ENCODE data around the gene ID1.
A peak's percentile ranks its signal among the peaks of the same experiment; 100 is the strongest.

ID1 gene

GRCh38 chr20:31605902-31606803, 1.1 kb downstream of the ID1 start:
- Histone ChIP-seq H2AK5ac (ENCODE audit: low read depth, low read length) (peak overlapping the region; percentile 73), H3K79me1 (ENCODE audit: low read depth, low read length) (no peaks in the 10 kb centered on the region), H3K4ac (ENCODE audit: low read length) (no peak overlapping the region), H3K27ac (replicated peaks; ENCODE audit: low read length) (no peak overlapping the region), H3K9me3 (replicated peaks in 1 of 2; ENCODE audit: control insufficient read depth in 2 of 2, insufficient read depth in 1 of 2, low read depth in 1 of 2, low read length in 2 of 2) (no peaks in the 10 kb centered on the region), H3K9ac (ENCODE audit: low read depth, low read length, poor library complexity) (peak overlapping the region; percentile 99), H2BK120ac (ENCODE audit: low read depth, low read length) (no peak overlapping the region), H2AFZ (ENCODE audit: low read length) (peak overlapping the region; percentile 88), H3K23ac (ENCODE audit: low read depth, low read length, poor library complexity) (peak overlapping the region; percentile 98), H3K4me3 (ENCODE audit: low read length in 2 of 2) (peak overlapping the region; percentile 62 to 98), H3K4me1 (ENCODE audit: control insufficient read depth in 2 of 2, insufficient read depth in 1 of 2, low read depth in 1 of 2, low read length in 2 of 2) (peaks cover 23 to 40% of the 10 kb centered on the region in 2 donors), H3K18ac (ENCODE audit: low read length) (peak overlapping the region; percentile 99), H4K91ac (ENCODE audit: low read depth, low read length, poor library complexity) (no peak overlapping the region), H3K14ac (ENCODE audit: low read length) (no peak overlapping the region), H3K4me2 (ENCODE audit: insufficient read depth, low read length, poor library complexity, severe bottlenecking) (peak overlapping the region; percentile 90), H3K27me3 (ENCODE audit: control insufficient read depth in 3 of 3, insufficient read depth in 3 of 3, low read depth in 1 of 3, low read length in 3 of 3) (peaks cover 0 to 47% (median 13%) of the 10 kb centered on the region in 3 experiments), H4K8ac (ENCODE audit: low read depth, low read length) (no peak overlapping the region), H3K36me3 (replicated peaks in 1 of 2; ENCODE audit: control insufficient read depth in 2 of 2, insufficient read depth in 2 of 2, low read length in 2 of 2) (peaks cover 0 to 1% of the 10 kb centered on the region in 2 donors), H2BK5ac (ENCODE audit: low read length) (peak overlapping the region; percentile 88), H2BK15ac (ENCODE audit: low read length) (peak overlapping the region; percentile 90), H2BK12ac (ENCODE audit: low read length) (peak overlapping the region; percentile 11)
- DNase-seq (ENCODE audit: low spot score): no peak
- WGBS, 2 donors (ENCODE audit: extremely low coverage in 2 of 2, insufficient read length in 2 of 2, insufficient replicate concordance in 1 of 2): no CpG with 5 or more reads among the region's 39 CpGs

GRCh38 chr20:31606804-31607639, 1.9 kb downstream of the ID1 start:
- H3K27ac ChIP-seq (replicated peaks; ENCODE audit: low read length): no peak overlapping the region
- no peak overlapping the region for H4K8ac ChIP-seq (ENCODE audit: low read depth, low read length)
- DNase-seq (ENCODE audit: low spot score): no peak

GRCh38 chr20:31607640-31608250, 2.7 kb downstream of the ID1 start:
- H2BK120ac ChIP-seq (ENCODE audit: low read depth, low read length): peak overlapping the region; percentile 64
- no peak overlapping the region for H4K8ac ChIP-seq (ENCODE audit: low read depth, low read length)
- H3K18ac ChIP-seq (ENCODE audit: low read length): peak overlapping the region; percentile 1
- H3K27ac ChIP-seq (replicated peaks; ENCODE audit: low read length): peak overlapping the region; percentile 55
- WGBS, 2 donors (ENCODE audit: extremely low coverage in 2 of 2, insufficient read length in 2 of 2, insufficient replicate concordance in 1 of 2): no CpG with 5 or more reads among the region's 9 CpGs
- peak overlapping the region; percentile 86 for H2AFZ ChIP-seq (ENCODE audit: low read length)
- H3K9ac ChIP-seq (ENCODE audit: low read depth, low read length, poor library complexity): peak overlapping the region; percentile 34
- H3K4me1 ChIP-seq (ENCODE audit: control insufficient read depth in 2 of 2, insufficient read depth in 1 of 2, low read depth in 1 of 2, low read length in 2 of 2): peaks cover 23 to 38% of the 10 kb centered on the region in 2 donors
- H2BK15ac ChIP-seq (ENCODE audit: low read length): peak overlapping the region; percentile 50
- no peak overlapping the region for H3K4ac ChIP-seq (ENCODE audit: low read length)
- H3K4me3 ChIP-seq (ENCODE audit: low read length in 2 of 2): no peak overlapping the region
- H2BK5ac ChIP-seq (ENCODE audit: low read length): no peak overlapping the region
- no peak overlapping the region for H2BK12ac ChIP-seq (ENCODE audit: low read length)
- H3K79me1 ChIP-seq (ENCODE audit: low read depth, low read length): no peaks in the 10 kb centered on the region
- H4K91ac ChIP-seq (ENCODE audit: low read depth, low read length, poor library complexity): no peak overlapping the region
- peak overlapping the region; percentile 58 for H2AK5ac ChIP-seq (ENCODE audit: low read depth, low read length)
- peaks cover 0 to 1% of the 10 kb centered on the region in 2 donors for H3K36me3 ChIP-seq (replicated peaks in 1 of 2; ENCODE audit: control insufficient read depth in 2 of 2, insufficient read depth in 2 of 2, low read length in 2 of 2)
- H3K9me3 ChIP-seq (replicated peaks in 1 of 2; ENCODE audit: control insufficient read depth in 2 of 2, insufficient read depth in 1 of 2, low read depth in 1 of 2, low read length in 2 of 2): no peaks in the 10 kb centered on the region
- H3K23ac ChIP-seq (ENCODE audit: low read depth, low read length, poor library complexity): peak overlapping the region; percentile 87
- H3K4me2 ChIP-seq (ENCODE audit: insufficient read depth, low read length, poor library complexity, severe bottlenecking): peak overlapping the region; percentile 90
- H3K27me3 ChIP-seq (ENCODE audit: control insufficient read depth in 3 of 3, insufficient read depth in 3 of 3, low read depth in 1 of 3, low read length in 3 of 3): peaks cover 0 to 47% (median 13%) of the 10 kb centered on the region in 3 experiments
- peak overlapping the region; percentile 27 for H3K14ac ChIP-seq (ENCODE audit: low read length)
- no peak for DNase-seq (ENCODE audit: low spot score)

More at GRCh38 chr20:31606804-31607639, 1.9 kb downstream of the ID1 start:
- Histone ChIP-seq H3K4me3 (ENCODE audit: low read length in 2 of 2) (peak overlapping the region in 1 of 2 donors; percentile 71), H3K23ac (ENCODE audit: low read depth, low read length, poor library complexity) (peak overlapping the region; percentile 87), H2BK15ac (ENCODE audit: low read length) (peak overlapping the region; percentile 13), H2AK5ac (ENCODE audit: low read depth, low read length) (peak overlapping the region; percentile 58), H3K27me3 (ENCODE audit: control insufficient read depth in 3 of 3, insufficient read depth in 3 of 3, low read depth in 1 of 3, low read length in 3 of 3) (peaks cover 0 to 47% (median 13%) of the 10 kb centered on the region in 3 experiments), H2BK5ac (ENCODE audit: low read length) (no peak overlapping the region), H3K79me1 (ENCODE audit: low read depth, low read length) (no peaks in the 10 kb centered on the region), H3K18ac (ENCODE audit: low read length) (peak overlapping the region; percentile 31), H2AFZ (ENCODE audit: low read length) (no peak overlapping the region), H3K36me3 (replicated peaks in 1 of 2; ENCODE audit: control insufficient read depth in 2 of 2, insufficient read depth in 2 of 2, low read length in 2 of 2) (peaks cover 0 to 1% of the 10 kb centered on the region in 2 donors), H4K91ac (ENCODE audit: low read depth, low read length, poor library complexity) (no peak overlapping the region), H3K4ac (ENCODE audit: low read length) (no peak overlapping the region), H2BK120ac (ENCODE audit: low read depth, low read length) (no peak overlapping the region), H3K4me2 (ENCODE audit: insufficient read depth, low read length, poor library complexity, severe bottlenecking) (peak overlapping the region; percentile 90), H3K4me1 (ENCODE audit: control insufficient read depth in 2 of 2, insufficient read depth in 1 of 2, low read depth in 1 of 2, low read length in 2 of 2) (peaks cover 23 to 40% of the 10 kb centered on the region in 2 donors), H3K9ac (ENCODE audit: low read depth, low read length, poor library complexity) (peak overlapping the region; percentile 38), H2BK12ac (ENCODE audit: low read length) (no peak overlapping the region), H3K9me3 (replicated peaks in 1 of 2; ENCODE audit: control insufficient read depth in 2 of 2, insufficient read depth in 1 of 2, low read depth in 1 of 2, low read length in 2 of 2) (no peaks in the 10 kb centered on the region), H3K14ac (ENCODE audit: low read length) (peak overlapping the region; percentile 27)
- no CpG with 5 or more reads among the region's 8 CpGs for WGBS, 2 donors (ENCODE audit: extremely low coverage in 2 of 2, insufficient read length in 2 of 2, insufficient replicate concordance in 1 of 2)

Measured in neuronal stem cell (in vitro differentiated cells).